ENCODE measurements around the gene SPATA1. TPM values are rescaled to one million over a fixed set of nuclear protein-coding genes. Genes with fewer than 3 reads are reported as not detected.

Gene SPATA1
- total and polyA plus RNA-seq, 2 of the 13 experiments (the other 11 are each of a cell fraction or from before 2014, with no cell fraction given) = 0.70 to 1.4 TPM

DNA sequence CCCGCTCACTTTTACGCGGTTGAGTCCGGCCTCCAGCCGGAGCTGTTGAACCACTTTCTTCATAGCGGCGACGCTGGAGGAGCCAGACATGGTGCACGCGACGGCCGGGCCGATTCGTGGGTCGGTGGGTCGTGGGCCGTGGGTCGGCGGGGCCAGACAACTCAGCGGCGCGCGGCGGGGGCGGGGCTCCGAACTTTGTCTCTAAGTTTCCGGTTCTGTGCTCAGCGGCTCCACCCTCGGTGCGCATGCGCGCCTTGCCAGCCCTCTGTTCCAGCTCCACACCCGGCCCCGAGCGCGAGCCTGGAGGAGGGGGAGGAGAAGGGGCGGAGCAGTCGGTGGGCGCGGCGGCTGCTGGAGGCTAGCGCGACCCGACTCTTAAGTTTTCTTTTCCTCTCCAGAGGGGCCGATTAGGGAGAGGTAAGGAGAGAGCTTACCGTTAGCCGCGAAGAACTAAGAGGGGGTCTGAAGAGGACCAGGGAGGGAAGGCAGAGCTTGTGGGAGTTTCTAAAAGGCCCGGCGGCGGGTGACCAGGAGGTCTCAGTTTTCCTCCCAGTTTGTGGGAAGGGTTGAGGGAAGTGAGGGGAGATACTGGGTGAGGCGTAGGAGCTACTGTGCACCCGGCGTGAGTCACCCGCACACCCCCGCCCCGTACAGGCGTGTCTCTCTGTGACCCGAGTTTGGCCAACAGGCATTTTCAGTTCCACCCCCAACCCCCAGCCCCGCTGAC, at the start of gene SPATA1, which contains the start of gene GNG5 (continued):
- TF ChIP-seq ZNF644 (CRISPR knock-in tag; IDR thresholded peaks at IDR 0.05; ENCODE audit: low read depth) = no peak
- TF ChIP-seq ZNF598 (CRISPR knock-in tag; IDR thresholded peaks at IDR 0.05; ENCODE audit: borderline replicate concordance) = 0 out of 2 replicates have a peak, but pooled peaks have one; percentile 38
- no peak; the same call in 1 of the 2 replicates for TF ChIP-seq ZNF891 (CRISPR knock-in tag; IDR thresholded peaks at IDR 0.05)
- TF ChIP-seq, protein P1, sequence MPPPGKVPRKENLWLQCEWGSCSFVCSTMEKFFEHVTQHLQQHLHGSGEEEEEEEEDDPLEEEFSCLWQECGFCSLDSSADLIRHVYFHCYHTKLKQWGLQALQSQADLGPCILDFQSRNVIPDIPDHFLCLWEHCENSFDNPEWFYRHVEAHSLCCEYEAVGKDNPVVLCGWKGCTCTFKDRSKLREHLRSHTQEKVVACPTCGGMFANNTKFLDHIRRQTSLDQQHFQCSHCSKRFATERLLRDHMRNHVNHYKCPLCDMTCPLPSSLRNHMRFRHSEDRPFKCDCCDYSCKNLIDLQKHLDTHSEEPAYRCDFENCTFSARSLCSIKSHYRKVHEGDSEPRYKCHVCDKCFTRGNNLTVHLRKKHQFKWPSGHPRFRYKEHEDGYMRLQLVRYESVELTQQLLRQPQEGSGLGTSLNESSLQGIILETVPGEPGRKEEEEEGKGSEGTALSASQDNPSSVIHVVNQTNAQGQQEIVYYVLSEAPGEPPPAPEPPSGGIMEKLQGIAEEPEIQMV (CRISPR knock-in tag; IDR thresholded peaks at IDR 0.05; ENCODE audit: low read depth) = 0 out of 2 replicates have a peak, but pooled peaks have one; percentile 30
- no peak for TF ChIP-seq SNAI1 (CRISPR knock-in tag; IDR thresholded peaks at IDR 0.05; ENCODE audit: borderline replicate concordance)
- 0 out of 2 replicates have a peak, but pooled peaks have one; percentile 57 for TF ChIP-seq KAT7 (CRISPR knock-in tag; IDR thresholded peaks at IDR 0.05; ENCODE audit: borderline replicate concordance)
- TF ChIP-seq KMT2A (CRISPR knock-in tag; IDR thresholded peaks at IDR 0.05) = peak; percentile 51; the same call in 1 of the 2 replicates
- peak; percentile 67 for TF ChIP-seq NR2F6 (IDR thresholded peaks at IDR 0.05)
- peak; percentile 66 for TF ChIP-seq NR2F6 (CRISPR knock-in tag; IDR thresholded peaks at IDR 0.05)
- TF ChIP-seq, protein P2, sequence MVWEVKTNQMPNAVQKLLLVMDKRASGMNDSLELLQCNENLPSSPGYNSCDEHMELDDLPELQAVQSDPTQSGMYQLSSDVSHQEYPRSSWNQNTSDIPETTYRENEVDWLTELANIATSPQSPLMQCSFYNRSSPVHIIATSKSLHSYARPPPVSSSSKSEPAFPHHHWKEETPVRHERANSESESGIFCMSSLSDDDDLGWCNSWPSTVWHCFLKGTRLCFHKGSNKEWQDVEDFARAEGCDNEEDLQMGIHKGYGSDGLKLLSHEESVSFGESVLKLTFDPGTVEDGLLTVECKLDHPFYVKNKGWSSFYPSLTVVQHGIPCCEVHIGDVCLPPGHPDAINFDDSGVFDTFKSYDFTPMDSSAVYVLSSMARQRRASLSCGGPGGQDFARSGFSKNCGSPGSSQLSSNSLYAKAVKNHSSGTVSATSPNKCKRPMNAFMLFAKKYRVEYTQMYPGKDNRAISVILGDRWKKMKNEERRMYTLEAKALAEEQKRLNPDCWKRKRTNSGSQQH (CRISPR knock-in tag; IDR thresholded peaks at IDR 0.05; ENCODE audit: low read depth) = no peak
- TF ChIP-seq ZSCAN12 (CRISPR knock-in tag; IDR thresholded peaks at IDR 0.05) = no peak
- TF ChIP-seq, protein P3, sequence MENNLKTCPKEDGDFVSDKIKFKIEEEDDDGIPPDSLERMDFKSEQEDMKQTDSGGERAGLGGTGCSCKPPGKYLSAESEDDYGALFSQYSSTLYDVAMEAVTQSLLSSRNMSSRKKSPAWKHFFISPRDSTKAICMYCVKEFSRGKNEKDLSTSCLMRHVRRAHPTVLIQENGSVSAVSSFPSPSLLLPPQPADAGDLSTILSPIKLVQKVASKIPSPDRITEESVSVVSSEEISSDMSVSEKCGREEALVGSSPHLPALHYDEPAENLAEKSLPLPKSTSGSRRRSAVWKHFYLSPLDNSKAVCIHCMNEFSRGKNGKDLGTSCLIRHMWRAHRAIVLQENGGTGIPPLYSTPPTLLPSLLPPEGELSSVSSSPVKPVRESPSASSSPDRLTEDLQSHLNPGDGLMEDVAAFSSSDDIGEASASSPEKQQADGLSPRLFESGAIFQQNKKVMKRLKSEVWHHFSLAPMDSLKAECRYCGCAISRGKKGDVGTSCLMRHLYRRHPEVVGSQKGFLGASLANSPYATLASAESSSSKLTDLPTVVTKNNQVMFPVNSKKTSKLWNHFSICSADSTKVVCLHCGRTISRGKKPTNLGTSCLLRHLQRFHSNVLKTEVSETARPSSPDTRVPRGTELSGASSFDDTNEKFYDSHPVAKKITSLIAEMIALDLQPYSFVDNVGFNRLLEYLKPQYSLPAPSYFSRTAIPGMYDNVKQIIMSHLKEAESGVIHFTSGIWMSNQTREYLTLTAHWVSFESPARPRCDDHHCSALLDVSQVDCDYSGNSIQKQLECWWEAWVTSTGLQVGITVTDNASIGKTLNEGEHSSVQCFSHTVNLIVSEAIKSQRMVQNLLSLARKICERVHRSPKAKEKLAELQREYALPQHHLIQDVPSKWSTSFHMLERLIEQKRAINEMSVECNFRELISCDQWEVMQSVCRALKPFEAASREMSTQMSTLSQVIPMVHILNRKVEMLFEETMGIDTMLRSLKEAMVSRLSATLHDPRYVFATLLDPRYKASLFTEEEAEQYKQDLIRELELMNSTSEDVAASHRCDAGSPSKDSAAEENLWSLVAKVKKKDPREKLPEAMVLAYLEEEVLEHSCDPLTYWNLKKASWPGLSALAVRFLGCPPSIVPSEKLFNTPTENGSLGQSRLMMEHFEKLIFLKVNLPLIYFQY (CRISPR knock-in tag; IDR thresholded peaks at IDR 0.05; ENCODE audit: borderline replicate concordance) = peak; percentile 4; the same call in 1 of the 2 replicates
- no peak; the same call in 1 of the 2 replicates for TF ChIP-seq BHLHE40 (IDR thresholded peaks at IDR 0.05; ENCODE audit: low read length)
- TF ChIP-seq, protein P4, sequence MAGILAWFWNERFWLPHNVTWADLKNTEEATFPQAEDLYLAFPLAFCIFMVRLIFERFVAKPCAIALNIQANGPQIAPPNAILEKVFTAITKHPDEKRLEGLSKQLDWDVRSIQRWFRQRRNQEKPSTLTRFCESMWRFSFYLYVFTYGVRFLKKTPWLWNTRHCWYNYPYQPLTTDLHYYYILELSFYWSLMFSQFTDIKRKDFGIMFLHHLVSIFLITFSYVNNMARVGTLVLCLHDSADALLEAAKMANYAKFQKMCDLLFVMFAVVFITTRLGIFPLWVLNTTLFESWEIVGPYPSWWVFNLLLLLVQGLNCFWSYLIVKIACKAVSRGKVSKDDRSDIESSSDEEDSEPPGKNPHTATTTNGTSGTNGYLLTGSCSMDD (CRISPR knock-in tag; IDR thresholded peaks at IDR 0.05) = no peak
- no peak for TF ChIP-seq FOXM1 (CRISPR knock-in tag; IDR thresholded peaks at IDR 0.05)
- TF ChIP-seq, protein P5, sequence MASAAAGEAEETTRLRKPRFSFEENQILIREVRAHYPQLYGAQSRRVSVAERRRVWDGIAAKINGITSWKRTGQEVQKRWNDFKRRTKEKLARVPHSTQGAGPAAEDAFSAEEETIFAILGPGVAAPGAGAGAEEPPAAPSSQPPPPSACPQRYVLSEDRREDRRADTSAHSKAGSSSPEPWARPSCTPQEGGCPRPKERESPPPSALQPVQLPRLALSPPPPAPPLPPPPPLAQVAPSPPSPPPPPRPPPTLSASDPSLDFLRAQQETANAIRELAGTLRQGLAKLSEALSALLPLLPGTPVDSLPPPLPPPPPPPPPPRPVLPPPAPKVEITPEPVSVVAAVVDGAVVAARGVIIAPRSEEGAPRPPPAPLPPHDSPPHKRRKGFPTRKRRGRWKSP (CRISPR knock-in tag; IDR thresholded peaks at IDR 0.05) = peak; percentile 71; the same call in 1 of the 2 replicates
- peak; percentile 50 for TF ChIP-seq SALL1 (CRISPR knock-in tag; IDR thresholded peaks at IDR 0.05)
- peak; percentile 56 for TF ChIP-seq SPEN (CRISPR knock-in tag; IDR thresholded peaks at IDR 0.05; ENCODE audit: low read depth)
- TF ChIP-seq PITX1 (CRISPR knock-in tag; IDR thresholded peaks at IDR 0.05) = peak; percentile 15; the same call in 1 of the 2 replicates
- TF ChIP-seq TAF1 (CRISPR knock-in tag; IDR thresholded peaks at IDR 0.05) = peak; percentile 51
- TF ChIP-seq GLI4 (CRISPR knock-in tag; IDR thresholded peaks at IDR 0.05; ENCODE audit: borderline replicate concordance) = no peak
